ENCODE data around the gene CLEC18B.

CLEC18B gene

GRCh38 chr16:74462361-74462760, 41.1 kb upstream of the CLEC18B start:
- Histone ChIP-seq H3K27ac (ENCODE audit: low read depth, low read length) (no peak overlapping the region), H4K20me1 (ENCODE audit: low read depth, low read length) (no peaks in the 10 kb centered on the region), H3K36me3 (ENCODE audit: low read length) (no peaks in the 10 kb centered on the region), H2AFZ (ENCODE audit: low read depth, low read length, severe bottlenecking) (no peak overlapping the region), H3K9me3 (ENCODE audit: insufficient read depth, low read length) (no peaks in the 10 kb centered on the region), H3F3A (ENCODE audit: insufficient read depth) (no peaks in the 10 kb centered on the region), H3K27me3 (ENCODE audit: low read length) (no peaks in the 10 kb centered on the region), H3K4me2 (ENCODE audit: low read depth, low read length, poor library complexity, severe bottlenecking) (no peak overlapping the region), H3K9me2 (replicated peaks; ENCODE audit: insufficient read depth, low read length) (no peaks in the 10 kb centered on the region), H3K79me2 (ENCODE audit: insufficient read depth, low read length) (no peaks in the 10 kb centered on the region), H3K9ac (ENCODE audit: low read length) (no peak overlapping the region), H3K4me3 (ENCODE audit: insufficient read depth, low read length, poor library complexity, severe bottlenecking) (no peak overlapping the region)
- no peak for TF ChIP-seq CTCF (IDR thresholded peaks at IDR 0.05; ENCODE audit: insufficient read depth, low read length, poor library complexity, severe bottlenecking)
- TF ChIP-seq EZH2phosphoT487 (conservative IDR thresholded peaks at IDR 0.05; ENCODE audit: low read length): no peak

- Histone ChIP-seq H3K79me2 (ENCODE audit: insufficient read depth, low read length) (no peaks in the 10 kb centered on the region), H3F3A (ENCODE audit: insufficient read depth) (no peaks in the 10 kb centered on the region), H3K9me2 (replicated peaks; ENCODE audit: insufficient read depth, low read length) (no peaks in the 10 kb centered on the region), H2AFZ (ENCODE audit: low read depth, low read length, severe bottlenecking) (no peak overlapping the region), H3K27ac (ENCODE audit: low read depth, low read length) (no peak overlapping the region), H3K4me3 (ENCODE audit: insufficient read depth, low read length, poor library complexity, severe bottlenecking) (no peak overlapping the region), H3K9me3 (ENCODE audit: insufficient read depth, low read length) (no peaks in the 10 kb centered on the region), H4K20me1 (ENCODE audit: low read depth, low read length) (no peaks in the 10 kb centered on the region), H3K9ac (ENCODE audit: low read length) (no peak overlapping the region), H3K36me3 (ENCODE audit: low read length) (no peaks in the 10 kb centered on the region), H3K27me3 (ENCODE audit: low read length) (no peaks in the 10 kb centered on the region), H3K4me2 (ENCODE audit: low read depth, low read length, poor library complexity, severe bottlenecking) (no peak overlapping the region)
- TF ChIP-seq EZH2phosphoT487 (conservative IDR thresholded peaks at IDR 0.05; ENCODE audit: low read length) (no peak), CTCF (IDR thresholded peaks at IDR 0.05; ENCODE audit: insufficient read depth, low read length, poor library complexity, severe bottlenecking) (no peak)
Measured at GRCh38 chr16:74461826-74462225, 40.5 kb upstream of the CLEC18B start.

DNA sequence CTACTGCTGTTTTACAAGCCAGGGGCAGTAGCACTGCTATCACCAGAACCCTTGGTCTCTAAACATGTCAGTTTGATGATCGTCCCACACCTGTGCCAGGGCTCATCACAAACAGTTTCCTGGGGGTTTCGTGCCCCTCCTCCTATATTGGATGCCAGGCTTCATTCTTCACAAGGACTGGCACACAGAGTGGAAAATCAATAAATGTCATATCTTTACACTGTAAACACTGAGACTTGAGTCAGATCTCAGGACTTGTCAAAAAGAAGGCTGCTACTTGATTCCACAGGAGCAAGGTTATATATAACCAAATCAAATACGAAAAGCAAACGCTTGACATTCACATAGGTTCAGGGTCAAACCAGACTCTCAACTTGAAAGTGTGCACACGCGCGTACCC, 39.3 kb upstream of the CLEC18B start:
- no peak overlapping the region for H3K4me2 ChIP-seq (ENCODE audit: low read depth, low read length, poor library complexity, severe bottlenecking)
- no peaks in the 10 kb centered on the region for H3K9me3 ChIP-seq (ENCODE audit: insufficient read depth, low read length)
- no peak overlapping the region for H3K4me3 ChIP-seq (ENCODE audit: insufficient read depth, low read length, poor library complexity, severe bottlenecking)
- H3K27ac ChIP-seq (ENCODE audit: low read depth, low read length): no peak overlapping the region
- no peak overlapping the region for H3K9ac ChIP-seq (ENCODE audit: low read length)
- H3K9me2 ChIP-seq (replicated peaks; ENCODE audit: insufficient read depth, low read length): no peaks in the 10 kb centered on the region
- no peaks in the 10 kb centered on the region for H3F3A ChIP-seq (ENCODE audit: insufficient read depth)
- no peaks in the 10 kb centered on the region for H3K79me2 ChIP-seq (ENCODE audit: insufficient read depth, low read length)
- no peaks in the 10 kb centered on the region for H3K36me3 ChIP-seq (ENCODE audit: low read length)
- no peak for TF ChIP-seq CTCF (IDR thresholded peaks at IDR 0.05; ENCODE audit: insufficient read depth, low read length, poor library complexity, severe bottlenecking)
- no peak for TF ChIP-seq EZH2phosphoT487 (conservative IDR thresholded peaks at IDR 0.05; ENCODE audit: low read length)
- H4K20me1 ChIP-seq (ENCODE audit: low read depth, low read length): no peaks in the 10 kb centered on the region
- H3K27me3 ChIP-seq (ENCODE audit: low read length): no peaks in the 10 kb centered on the region
- H2AFZ ChIP-seq (ENCODE audit: low read depth, low read length, severe bottlenecking): no peak overlapping the region

DNA sequence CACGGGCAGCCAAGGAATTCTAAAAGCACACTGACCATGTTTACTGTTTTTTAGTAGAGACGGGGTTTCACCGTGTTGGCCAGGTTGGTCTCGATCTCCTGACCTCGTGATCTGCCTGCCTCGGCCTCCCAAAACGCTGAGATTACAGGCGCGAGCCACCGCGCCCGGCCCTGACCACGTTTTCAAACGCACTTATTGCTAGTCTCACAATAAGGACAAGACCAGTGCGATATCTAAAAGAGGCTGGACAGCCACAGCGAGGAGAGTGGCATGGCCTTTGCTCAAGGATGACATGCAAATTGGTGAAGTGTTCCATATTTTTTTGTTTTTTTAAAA, 35.0 kb upstream of the CLEC18B start:
- H2AFZ ChIP-seq (ENCODE audit: low read depth, low read length, severe bottlenecking): no peak overlapping the region
- H3K4me3 ChIP-seq (ENCODE audit: insufficient read depth, low read length, poor library complexity, severe bottlenecking): no peak overlapping the region
- no peaks in the 10 kb centered on the region for H3F3A ChIP-seq (ENCODE audit: insufficient read depth)
- no peaks in the 10 kb centered on the region for H3K79me2 ChIP-seq (ENCODE audit: insufficient read depth, low read length)
- H3K9me2 ChIP-seq (replicated peaks; ENCODE audit: insufficient read depth, low read length): no peaks in the 10 kb centered on the region
- H3K36me3 ChIP-seq (ENCODE audit: low read length): no peaks in the 10 kb centered on the region
- H3K9ac ChIP-seq (ENCODE audit: low read length): no peak overlapping the region
- no peaks in the 10 kb centered on the region for H3K9me3 ChIP-seq (ENCODE audit: insufficient read depth, low read length)
- H3K4me2 ChIP-seq (ENCODE audit: low read depth, low read length, poor library complexity, severe bottlenecking): no peak overlapping the region
- H3K27me3 ChIP-seq (ENCODE audit: low read length): no peaks in the 10 kb centered on the region
- TF ChIP-seq CTCF (IDR thresholded peaks at IDR 0.05; ENCODE audit: insufficient read depth, low read length, poor library complexity, severe bottlenecking): no peak
- no peak for TF ChIP-seq EZH2phosphoT487 (conservative IDR thresholded peaks at IDR 0.05; ENCODE audit: low read length)
- H4K20me1 ChIP-seq (ENCODE audit: low read depth, low read length): no peaks in the 10 kb centered on the region
- H3K27ac ChIP-seq (ENCODE audit: low read depth, low read length): no peak overlapping the region
